Fibroblast of skin of left biceps (primary cell): ENCODE data around the gene TRAF2.

ENCODE experiments used
- DNase-seq, 2 experiments: peaks; one replicate each; pipeline ENCODE4 v3.0.0-alpha.2; 2013; ENCODE audit warnings: low read depth in 2 of 2

TRAF2 gene

GRCh38 chr9:136962163-136962562 is 75.8 kb downstream of the TRAF2 start:
- DNase-seq: no peak

- no peak for DNase-seq
These were observed 76.5 kb downstream of the TRAF2 start for GRCh38 chr9:136962701-136963248.

GRCh38 chr9:136963341-136963740 is 77.0 kb downstream of the TRAF2 start:
- DNase-seq: no peak

GRCh38 chr9:136963751-136964150 is 77.4 kb downstream of the TRAF2 start:
- DNase-seq: no peak

- DNase-seq: no peak
These were observed 77.9 kb downstream of the TRAF2 start for GRCh38 chr9:136964171-136964689.

GRCh38 chr9:136964833-136965422 is 78.6 kb downstream of the TRAF2 start:
- DNase-seq: no peak

- no peak for DNase-seq
These were observed 79.6 kb downstream of the TRAF2 start for GRCh38 chr9:136965771-136966484.

GRCh38 chr9:136968333-136969127 is 82.2 kb downstream of the TRAF2 start:
- no peak for DNase-seq

GRCh38 chr9:136969150-136969549 is 82.8 kb downstream of the TRAF2 start:
- no peak for DNase-seq

- no peak for DNase-seq
These were observed 83.5 kb downstream of the TRAF2 start for GRCh38 chr9:136969774-136970173.

- no peak for DNase-seq
These were observed 84.0 kb downstream of the TRAF2 start for GRCh38 chr9:136970361-136970760.

- DNase-seq: no peak
These were observed 85.4 kb downstream of the TRAF2 start for GRCh38 chr9:136971746-136972145.

- DNase-seq: no peak
These were observed 86.0 kb downstream of the TRAF2 start for GRCh38 chr9:136972335-136972734.

GRCh38 chr9:136972743-136973142 is 86.4 kb downstream of the TRAF2 start:
- DNase-seq: no peak

GRCh38 chr9:136973618-136974617 is 87.6 kb downstream of the TRAF2 start:
- no peak for DNase-seq

- no peak for DNase-seq
These were observed 88.7 kb downstream of the TRAF2 start for GRCh38 chr9:136974817-136975535.

GRCh38 chr9:136975644-136976043 is 89.3 kb downstream of the TRAF2 start:
- DNase-seq: no peak
